SK-N-SH treated with all-trans-retinoic acid at 6 μM for 48 hours (cell line): ENCODE results near the gene TLCD3A.

ENCODE experiments used
- ATAC-seq: fragments of 200-7000 bp; cut with Tn5 transposase; 3 replicates; pipeline ENCODE4 v1.9.1; 2020; ENCODE audit warnings: mild to moderate bottlenecking, moderate library complexity
- BACH2 ChIP-seq: fragments of 250-450 bp; sonication (Bioruptor Pico); IDR thresholded peaks from 2 replicates; pipeline ENCODE4 v1.9.0; 2021; ENCODE audit warnings: mild to moderate bottlenecking, borderline replicate concordance
- CREB5 ChIP-seq: fragments of 250-450 bp; sonication (Bioruptor Pico); IDR thresholded peaks from 2 replicates; pipeline ENCODE4 v1.5.1; 2020; ENCODE audit warnings: low read depth, mild to moderate bottlenecking, moderate library complexity
- CSDC2 ChIP-seq: fragments of 250-450 bp; sonication (Bioruptor Pico); IDR thresholded peaks from 2 replicates; pipeline ENCODE4 v1.5.0; 2020; ENCODE audit warnings: mild to moderate bottlenecking, moderate library complexity
- CSRNP3 ChIP-seq: fragments of 250-450 bp; sonication (Bioruptor Pico); IDR thresholded peaks from 2 replicates; pipeline ENCODE4 v1.5.1; 2021; ENCODE audit warnings: mild to moderate bottlenecking, moderate library complexity
- ESRRG ChIP-seq: fragments of 250-450 bp; sonication (Bioruptor Pico); IDR thresholded peaks from 2 replicates; pipeline ENCODE4 v1.6.1; 2021; ENCODE audit warnings: mild to moderate bottlenecking
- GLIS3 ChIP-seq: fragments of 250-450 bp; sonication (Bioruptor Pico); IDR thresholded peaks from 2 replicates; pipeline ENCODE4 v1.5.0; 2020; ENCODE audit warnings: mild to moderate bottlenecking, moderate library complexity
- PATZ1 ChIP-seq: fragments of 250-450 bp; sonication (Bioruptor Pico); IDR thresholded peaks from 2 replicates; pipeline ENCODE4 v1.8.0; 2020; ENCODE audit warnings: mild to moderate bottlenecking, moderate library complexity, borderline replicate concordance
- POU6F1 ChIP-seq: fragments of 250-450 bp; sonication (Bioruptor Pico); IDR thresholded peaks from 2 replicates; pipeline ENCODE4 v1.8.0; 2021; ENCODE audit warnings: low read depth, mild to moderate bottlenecking, moderate library complexity, borderline replicate concordance
- PPARA ChIP-seq: fragments of 250-450 bp; sonication (Bioruptor Pico); IDR thresholded peaks from 2 replicates; pipeline ENCODE4 v1.5.0; 2020; ENCODE audit warnings: mild to moderate bottlenecking, borderline replicate concordance
- SNAI2 ChIP-seq: fragments of 250-450 bp; sonication (Bioruptor Pico); IDR thresholded peaks from 2 replicates; pipeline ENCODE4 v1.5.0; 2020; ENCODE audit warnings: mild to moderate bottlenecking, moderate library complexity
- TSHZ2 ChIP-seq: fragments of 250-450 bp; sonication (Bioruptor Pico); IDR thresholded peaks from 2 replicates; pipeline ENCODE4 v1.5.0; 2020; ENCODE audit warnings: mild to moderate bottlenecking, moderate library complexity
- ZC3H10 ChIP-seq: fragments of 250-450 bp; sonication (Bioruptor Pico); IDR thresholded peaks from 2 replicates; pipeline ENCODE4 v1.5.1; 2021; ENCODE audit warnings: mild to moderate bottlenecking, moderate library complexity
- ZFP3 ChIP-seq: fragments of 250-450 bp; sonication (Bioruptor Pico); IDR thresholded peaks from 2 replicates; pipeline ENCODE4 v1.5.0; 2020; ENCODE audit warnings: mild to moderate bottlenecking, moderate library complexity
- ZNF565 ChIP-seq: fragments of 450-650 bp; formaldehyde crosslinking; conservative IDR thresholded peaks from 2 replicates; pipeline ENCODE4 v1.5.0; 2020; ENCODE audit warnings: low read depth, mild to moderate bottlenecking, moderate library complexity
- ZNF70 ChIP-seq: fragments of 450-650 bp; formaldehyde crosslinking; IDR thresholded peaks from 2 replicates; pipeline ENCODE4 v1.5.0; 2020; ENCODE audit warnings: mild to moderate bottlenecking, moderate library complexity
- ZNF8 ChIP-seq: fragments of 450-650 bp; formaldehyde crosslinking; IDR thresholded peaks from 2 replicates; pipeline ENCODE4 v1.5.0; 2020; ENCODE audit warnings: mild to moderate bottlenecking, moderate library complexity

Gene TLCD3A

GRCh38 chr17:725084-725483 is 7.3 kb upstream of the TLCD3A start:
- TF ChIP-seq BACH2 (CRISPR knock-in tag) (no peak), ZNF565 (CRISPR knock-in tag) (no peak), POU6F1 (CRISPR knock-in tag) (no peak), CSRNP3 (CRISPR knock-in tag) (no peak), CREB5 (CRISPR knock-in tag) (no peak), ZNF70 (CRISPR knock-in tag) (no peak), PATZ1 (no peak), SNAI2 (CRISPR knock-in tag) (no peak), ESRRG (CRISPR knock-in tag) (no peak), GLIS3 (CRISPR knock-in tag) (no peak), CSDC2 (CRISPR knock-in tag) (no peak), ZFP3 (CRISPR knock-in tag) (no peak), ZC3H10 (CRISPR knock-in tag) (no peak), ZNF8 (no peak)
- ATAC-seq: no peak

- TF ChIP-seq ESRRG (CRISPR knock-in tag) (no peak), ZC3H10 (CRISPR knock-in tag) (no peak), POU6F1 (CRISPR knock-in tag) (no peak), PATZ1 (no peak), CSRNP3 (CRISPR knock-in tag) (no peak), PPARA (CRISPR knock-in tag) (no peak), GLIS3 (CRISPR knock-in tag) (no peak), TSHZ2 (no peak)
- no peak for ATAC-seq
Measured at GRCh38 chr17:725746-726145, 6.7 kb upstream of the TLCD3A start.
